GM20431 (cell line): ENCODE data around the gene LY6G5B.

Experiments
- in situ Hi-C: fragments of 300-500 bp; cut with MseI, MboI; formaldehyde crosslinking; loops from one replicate; pipeline ENCODE4 v1.15.0; 2020; ENCODE audit warnings: low sequenced_read_pairs; ENCODE audit not compliant: unreplicated experiment

LY6G5B gene

GRCh38 chr6:31639449-31639861 lies 30.3 kb upstream of the LY6G5B start:
- in situ Hi-C loops, result no loop called here

- in situ Hi-C loops, result no loop called here
These were observed 29.2 kb upstream of the LY6G5B start for GRCh38 chr6:31640612-31641011.

GRCh38 chr6:31641370-31641769 lies 28.4 kb upstream of the LY6G5B start:
- in situ Hi-C loops, result no loop called here

- in situ Hi-C loops, result no loop called here
These were observed 26.8 kb upstream of the LY6G5B start for GRCh38 chr6:31642798-31643570.

- in situ Hi-C loops, result no loop called here
These were observed 25.8 kb upstream of the LY6G5B start for GRCh38 chr6:31643818-31644454.

- in situ Hi-C loops, result no loop called here
These were observed 24.5 kb upstream of the LY6G5B start for GRCh38 chr6:31645325-31645724.

- in situ Hi-C loops, result no loop called here
These were observed 18.1 kb upstream of the LY6G5B start for GRCh38 chr6:31651602-31652191.

- in situ Hi-C loops, result no loop called here
These were observed 16.7 kb upstream of the LY6G5B start for GRCh38 chr6:31652925-31653724.

- in situ Hi-C loops, result no loop called here
These were observed 15.0 kb upstream of the LY6G5B start for GRCh38 chr6:31654574-31655348.

- in situ Hi-C loops, result no loop called here
These were observed 14.2 kb upstream of the LY6G5B start, which contains the start of gene APOM for GRCh38 chr6:31655349-31656237. Gene APOM, plus strand, starts transcription at chr6:31655894. Its CDS starts 73 bp downstream, at chr6:31655967.

GRCh38 chr6:31657406-31658157 lies 12.2 kb upstream of the LY6G5B start:
- in situ Hi-C loops, result no loop called here

GRCh38 chr6:31658158-31658688 lies 11.6 kb upstream of the LY6G5B start:
- in situ Hi-C loops, result no loop called here

- in situ Hi-C loops, result no loop called here
These were observed 10.7 kb upstream of the LY6G5B start for GRCh38 chr6:31658983-31659648.

- in situ Hi-C loops, result no loop called here
These were observed 10.0 kb upstream of the LY6G5B start for GRCh38 chr6:31659649-31660380.

GRCh38 chr6:31660381-31661261 lies 9.2 kb upstream of the LY6G5B start, which contains the start of gene C6orf47:
Gene C6orf47, minus strand, starts transcription at chr6:31660778. Its CDS starts 831 bp downstream, at chr6:31659947.
- in situ Hi-C loops, result no loop called here
